HG02623 (cell line): ENCODE data around the gene SFXN5.
A peak's percentile ranks its signal among the peaks of the same experiment; 100 is the strongest.
"Not testable (repeated sequence)": the region's sequence is repeated elsewhere in the genome, so short reads cannot be mapped to it uniquely, and the experiment has no call there.

Experiments
- ATAC-seq: cut with Tn5 transposase; IDR thresholded peaks from one replicate; pipeline ENCODE4 v1.9.1; 2021; ENCODE audit warnings: moderate library complexity; ENCODE audit not compliant: unreplicated experiment

The SFXN5 gene

GRCh38 chr2:73101626-73102256 lies 30.2 kb upstream of the SFXN5 start:
- no peak for ATAC-seq

DNA sequence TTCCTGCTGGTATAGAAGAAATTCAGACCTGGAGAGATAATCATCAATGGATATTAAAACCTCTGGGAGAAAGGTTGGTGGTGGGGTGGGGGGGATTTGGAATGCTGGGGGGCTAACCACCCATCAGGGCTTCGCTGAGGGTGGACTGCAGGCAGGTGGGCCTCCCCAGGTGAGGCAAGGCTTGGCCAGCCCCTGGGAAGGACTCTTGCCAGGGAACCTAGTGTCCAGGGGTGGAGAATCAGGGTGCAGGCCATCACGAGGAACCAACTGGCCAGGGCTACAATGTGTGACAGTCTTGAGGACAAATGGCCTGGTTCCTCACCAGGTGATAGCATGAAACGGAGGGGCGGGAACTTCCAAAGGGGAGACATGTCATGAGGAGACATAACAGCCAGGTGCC lies 29.4 kb upstream of the SFXN5 start:
- no peak for ATAC-seq

DNA sequence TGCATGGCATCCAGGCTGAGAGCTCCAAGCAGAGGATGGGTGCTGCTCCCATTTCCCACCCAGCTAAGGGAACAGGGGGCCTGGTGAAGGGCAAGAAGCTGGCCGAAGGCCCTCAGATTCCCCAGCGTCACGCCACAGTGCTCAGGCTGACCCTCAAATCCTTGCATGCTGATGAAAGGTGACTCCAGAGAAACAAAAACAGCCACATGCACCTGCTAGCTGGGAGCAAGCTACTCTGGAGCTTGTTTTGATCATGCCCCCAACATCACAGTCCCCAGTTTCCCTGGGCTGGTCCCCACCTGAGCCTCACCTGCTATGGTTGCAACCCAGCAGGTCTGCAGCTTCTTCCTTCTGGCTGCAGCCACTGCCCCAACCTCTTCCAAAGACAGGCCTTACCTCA lies 28.0 kb upstream of the SFXN5 start:
- ATAC-seq = no peak

DNA sequence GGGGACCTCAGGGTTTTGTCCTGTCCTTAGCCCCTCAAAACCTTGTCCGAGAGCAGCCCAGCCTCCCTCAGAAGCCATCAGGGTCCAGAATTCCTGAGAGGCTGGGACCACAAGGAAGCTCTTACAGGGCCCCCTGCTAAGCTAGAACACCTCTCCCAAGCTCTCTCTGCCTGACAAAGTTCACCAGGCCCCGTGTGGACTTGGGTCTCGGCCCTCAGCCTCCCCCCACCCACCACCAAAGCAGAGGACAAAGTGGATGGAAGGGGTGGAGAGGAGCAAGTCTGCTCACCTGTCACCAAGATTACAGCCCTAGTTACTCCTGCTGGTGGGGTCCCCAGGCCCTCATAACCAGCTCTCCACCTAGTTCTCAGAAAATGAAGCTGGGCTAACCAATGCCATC lies 24.4 kb upstream of the SFXN5 start:
- no peak for ATAC-seq

- ATAC-seq = not testable (repeated sequence)
Observed at GRCh38 chr2:73093601-73094218, 22.2 kb upstream of the SFXN5 start.

GRCh38 chr2:73092146-73092783 lies 20.8 kb upstream of the SFXN5 start:
- ATAC-seq = no peak

DNA sequence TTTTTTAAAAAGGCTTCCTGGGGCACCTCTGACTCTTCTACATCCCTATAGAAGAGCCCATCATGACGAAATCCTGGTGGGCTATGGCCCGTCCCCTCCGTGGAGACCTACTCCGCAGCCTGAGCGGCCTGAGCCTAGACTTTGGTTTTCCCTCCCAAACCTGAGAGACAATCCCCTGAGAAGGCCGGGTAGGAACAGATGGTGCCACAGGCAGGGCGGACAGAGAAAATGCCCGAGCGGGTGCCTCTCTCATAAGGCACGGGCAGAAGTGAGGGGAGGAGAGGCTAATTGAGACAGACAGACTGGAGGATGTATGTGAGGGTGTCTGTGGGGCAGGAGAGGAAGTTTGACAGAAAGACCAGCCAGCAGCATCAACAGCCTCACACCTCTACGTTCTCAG lies 20.2 kb upstream of the SFXN5 start:
- no peak for ATAC-seq

DNA sequence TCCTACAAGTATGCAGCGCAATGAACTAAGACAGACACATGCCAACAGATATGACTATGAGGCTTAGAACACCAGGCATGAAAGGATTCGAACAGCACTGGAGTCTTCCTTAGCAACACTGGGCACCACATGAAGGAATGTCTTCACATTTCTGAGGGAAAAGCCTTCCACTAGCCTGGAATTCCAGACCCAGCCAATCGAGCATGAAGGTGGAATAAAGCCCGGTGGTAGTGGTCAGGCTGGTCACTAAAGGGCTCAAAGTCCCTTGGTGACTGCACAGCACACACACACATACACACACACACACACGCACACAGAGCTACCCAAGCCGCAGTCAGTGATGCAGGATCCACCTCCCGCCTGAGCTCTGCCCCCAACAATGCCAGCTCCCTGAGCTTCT lies 19.7 kb upstream of the SFXN5 start:
- ATAC-seq = no peak

- no peak for ATAC-seq
Observed at GRCh38 chr2:73089270-73090030, 17.9 kb upstream of the SFXN5 start.

DNA sequence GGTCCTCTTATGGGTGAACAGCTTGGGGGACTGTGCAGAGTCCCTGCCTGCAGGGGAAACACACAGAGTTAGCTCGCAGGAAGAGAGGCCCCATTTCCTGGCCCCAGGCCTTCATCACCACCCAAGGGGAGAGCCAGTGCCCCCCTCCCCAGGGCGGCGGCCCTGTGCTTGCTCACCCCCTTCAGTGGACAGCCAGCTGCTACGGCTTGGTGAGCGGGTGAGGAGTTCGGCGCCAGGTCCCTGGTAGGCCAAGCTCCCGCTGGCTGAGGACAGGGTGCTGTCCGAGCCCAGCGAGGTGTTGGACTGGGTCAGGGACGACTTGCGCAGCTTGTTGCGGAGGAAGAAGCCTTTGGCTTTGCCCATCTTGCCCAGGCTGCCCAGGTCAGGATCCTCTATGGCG lies 17.2 kb upstream of the SFXN5 start:
- ATAC-seq = no peak

DNA sequence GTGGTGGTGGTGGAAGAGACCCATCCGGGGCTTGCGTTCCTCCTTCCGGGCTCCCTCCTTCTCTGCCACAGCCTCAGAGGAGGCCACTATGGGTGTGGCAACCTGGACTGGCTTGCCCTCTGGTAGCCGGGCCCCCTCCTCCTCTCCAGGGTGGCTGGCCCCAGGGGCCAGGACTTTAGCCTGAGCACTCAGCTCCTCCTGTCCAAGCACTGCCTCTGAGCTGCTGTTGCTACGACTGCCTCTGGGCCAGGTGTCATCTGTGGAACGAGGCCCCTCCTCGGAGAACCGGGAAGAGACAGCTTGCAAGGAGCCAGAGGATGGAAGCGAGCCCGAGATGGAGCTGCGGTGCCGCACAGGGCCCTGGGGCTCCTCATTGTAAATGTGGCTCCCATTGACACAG lies 16.7 kb upstream of the SFXN5 start:
- ATAC-seq = no peak

DNA sequence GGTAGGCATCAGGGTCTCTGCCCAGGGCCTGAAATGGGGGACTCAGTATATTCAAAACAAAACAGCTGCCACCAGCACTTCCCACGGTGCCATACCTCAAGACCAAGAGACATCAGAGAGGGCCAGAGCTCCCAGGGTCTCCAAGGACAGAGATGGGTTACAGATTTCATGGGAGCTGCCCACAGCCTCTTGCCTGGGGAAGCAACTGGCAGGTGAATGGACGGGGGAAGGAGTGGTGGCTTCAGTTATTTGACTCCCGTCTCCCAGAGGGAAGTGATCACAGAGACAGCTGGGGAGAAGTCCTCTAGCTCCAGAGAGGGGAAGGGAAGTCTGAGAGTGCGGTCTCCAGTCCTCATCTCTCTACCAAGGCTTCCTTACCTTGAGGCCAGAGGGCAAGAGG lies 15.8 kb upstream of the SFXN5 start:
- no peak for ATAC-seq

- ATAC-seq = peak; percentile 84
Observed at GRCh38 chr2:73085691-73086090, 14.2 kb upstream of the SFXN5 start.

DNA sequence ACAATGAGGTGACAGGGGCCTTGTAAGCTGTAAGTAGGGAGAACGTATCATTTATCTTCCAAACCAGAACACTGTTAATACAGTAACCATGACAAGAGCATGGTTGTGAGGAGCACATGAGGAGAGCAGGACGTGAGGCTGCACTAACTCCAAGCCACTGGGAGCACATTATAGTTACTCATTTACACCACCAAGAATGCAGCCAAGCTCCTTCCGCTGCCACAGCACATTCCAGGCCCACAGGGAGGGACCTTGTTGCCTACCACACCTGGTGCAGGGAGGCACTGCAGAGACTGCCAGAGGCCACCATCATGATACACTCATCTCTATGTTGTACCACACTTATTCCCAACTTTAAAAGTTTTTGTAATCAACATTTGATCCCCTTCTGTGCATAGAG lies 13.5 kb upstream of the SFXN5 start:
- ATAC-seq = no peak

DNA sequence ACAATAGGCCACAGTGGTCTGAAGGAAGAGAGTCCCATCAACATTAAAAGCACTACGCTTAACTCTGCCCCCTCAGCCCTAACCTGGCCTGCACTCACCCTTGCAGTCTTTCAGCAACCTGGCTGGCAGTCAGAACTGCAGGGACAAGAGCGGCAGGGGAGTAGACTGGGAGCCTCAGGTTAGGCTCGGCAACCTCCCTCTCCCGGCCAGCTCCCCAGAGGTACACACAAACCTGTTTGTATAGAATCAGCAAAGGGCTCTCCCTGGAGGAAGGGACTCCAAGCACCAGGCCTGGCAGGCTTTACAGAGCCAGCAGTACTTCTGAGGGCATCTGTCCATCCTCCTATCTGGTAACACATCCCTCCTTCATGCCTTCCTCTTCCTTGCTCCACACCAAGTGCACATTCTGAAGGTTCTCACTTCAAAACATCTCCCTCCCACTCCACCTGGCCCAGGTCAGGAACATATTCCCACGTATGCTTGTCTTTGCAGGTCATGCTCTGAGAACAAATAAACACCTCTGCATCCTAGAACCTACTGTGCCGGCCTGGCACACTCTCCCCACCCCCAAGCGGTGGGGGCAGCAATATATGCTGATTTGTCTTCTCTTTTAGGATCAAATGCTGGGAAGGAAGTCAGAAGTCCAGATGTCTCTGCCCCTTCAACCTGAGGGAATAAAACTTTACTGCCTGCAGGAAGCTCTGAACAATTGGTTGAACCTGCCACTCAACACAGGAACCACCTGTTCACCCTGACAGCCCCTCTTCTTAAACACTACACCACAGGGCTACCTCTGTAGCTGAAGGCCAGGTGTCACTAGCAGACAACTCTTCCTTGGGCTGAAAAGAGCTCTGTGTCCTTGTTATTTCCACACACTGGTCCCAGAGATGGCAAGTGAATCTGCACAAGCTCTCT lies 12.6 kb upstream of the SFXN5 start:
- no peak for ATAC-seq

DNA sequence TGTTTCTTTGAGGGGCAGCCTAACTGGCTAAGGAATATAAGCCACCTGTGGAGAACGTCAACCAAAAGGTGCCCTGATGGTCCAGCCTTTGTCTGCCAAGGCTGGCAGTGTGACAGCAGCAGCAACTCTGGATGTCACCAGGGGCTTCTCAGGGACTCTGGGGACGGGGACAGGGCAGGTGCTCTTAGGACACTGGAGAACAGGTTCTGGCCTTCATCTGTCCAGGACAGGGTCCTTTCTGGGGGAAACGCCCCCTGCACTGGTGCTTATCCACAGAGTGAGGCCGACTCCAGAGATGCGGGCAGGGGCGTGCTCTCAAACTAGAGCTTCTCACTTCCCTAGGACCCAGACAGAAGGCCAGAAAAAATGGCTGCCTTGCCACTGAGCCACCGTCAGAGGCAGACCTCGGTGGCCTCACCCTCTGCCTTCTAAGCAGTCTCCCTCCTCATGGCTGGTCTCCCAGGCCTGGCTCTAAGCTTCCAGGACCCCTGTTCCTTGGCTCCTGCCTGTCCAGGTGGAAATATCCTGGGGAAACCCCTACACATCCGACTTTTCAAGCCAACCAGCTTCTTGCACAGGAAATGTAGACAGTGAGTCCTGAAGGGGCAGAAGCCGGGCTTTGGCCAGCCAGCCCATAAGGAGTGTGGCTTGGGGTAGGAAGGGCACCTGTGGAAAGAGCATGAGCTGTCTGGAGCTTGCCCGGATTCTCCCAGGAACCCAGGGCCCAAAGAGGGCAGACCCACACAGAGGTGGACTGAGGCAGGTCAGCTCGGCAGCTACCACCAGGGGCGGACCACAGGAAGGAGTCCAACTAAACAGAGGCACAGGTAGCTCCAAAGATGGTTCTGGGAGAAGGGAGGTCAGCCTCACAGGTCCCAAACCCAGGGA lies 11.3 kb upstream of the SFXN5 start:
- no peak for ATAC-seq

DNA sequence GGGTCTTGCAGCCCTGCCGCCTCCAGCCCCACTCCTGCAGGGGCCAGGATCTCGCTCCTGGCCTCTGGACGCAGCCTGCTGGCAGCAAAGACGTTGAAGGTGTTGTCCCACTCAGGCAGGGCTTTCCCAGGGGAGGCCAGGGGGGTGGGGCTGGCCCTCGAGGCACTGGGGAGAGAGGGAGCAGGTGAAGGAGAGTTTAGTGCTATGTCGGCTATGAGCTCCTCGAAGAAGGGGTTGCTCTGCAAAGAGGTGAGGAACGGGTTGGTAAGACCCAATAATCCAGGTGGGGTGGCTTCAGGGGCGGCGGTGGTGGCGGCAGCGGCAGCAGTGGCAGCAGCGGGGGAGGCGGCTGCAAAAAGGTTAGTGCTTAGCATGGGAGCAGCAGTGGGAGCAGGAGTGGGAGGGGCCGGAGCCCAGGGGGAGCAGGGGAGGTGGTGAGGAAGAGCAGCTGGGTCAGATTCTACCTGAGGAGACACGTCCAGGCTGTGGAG lies 9.7 kb upstream of the SFXN5 start:
- ATAC-seq = no peak

DNA sequence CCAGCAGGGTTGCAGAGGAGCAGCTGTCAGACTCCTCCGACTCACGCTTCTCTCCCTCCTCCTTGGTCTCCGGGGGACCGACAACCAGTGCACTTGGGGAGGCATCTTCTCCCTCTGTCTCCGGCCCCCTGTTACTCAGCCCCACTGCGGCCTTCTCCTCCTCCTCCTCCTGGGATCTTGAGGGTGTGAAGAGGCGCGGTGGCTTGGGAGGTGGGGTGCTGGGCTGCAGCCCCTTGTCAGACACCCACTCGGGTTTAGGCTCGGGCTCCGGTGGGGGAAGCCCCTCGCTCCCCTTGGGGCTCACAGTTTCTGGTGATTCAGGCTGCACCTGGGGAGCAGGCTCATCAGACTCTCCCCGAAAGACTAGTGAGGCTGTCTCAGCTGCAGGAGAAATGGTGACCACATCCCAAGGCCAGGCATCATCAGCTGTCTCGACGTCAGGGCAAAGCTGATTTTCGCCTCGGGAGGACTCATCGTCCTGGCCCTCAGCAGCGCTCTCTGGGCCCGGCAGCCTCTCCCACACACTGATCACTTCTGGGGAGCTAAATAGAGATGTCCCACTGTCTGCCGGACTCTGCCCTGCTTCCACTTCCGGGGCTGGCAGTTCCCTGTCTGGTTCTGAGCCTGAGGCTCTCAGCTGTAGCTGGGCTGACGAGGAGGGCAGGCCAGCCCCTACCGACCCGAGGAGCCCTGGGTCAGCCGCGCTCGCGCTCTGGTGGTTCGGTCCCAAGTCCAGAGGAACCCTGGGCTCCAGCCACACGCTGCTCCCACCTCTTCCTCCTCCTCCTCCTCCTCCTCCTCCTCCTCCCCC lies 9.0 kb upstream of the SFXN5 start:
- no peak for ATAC-seq

DNA sequence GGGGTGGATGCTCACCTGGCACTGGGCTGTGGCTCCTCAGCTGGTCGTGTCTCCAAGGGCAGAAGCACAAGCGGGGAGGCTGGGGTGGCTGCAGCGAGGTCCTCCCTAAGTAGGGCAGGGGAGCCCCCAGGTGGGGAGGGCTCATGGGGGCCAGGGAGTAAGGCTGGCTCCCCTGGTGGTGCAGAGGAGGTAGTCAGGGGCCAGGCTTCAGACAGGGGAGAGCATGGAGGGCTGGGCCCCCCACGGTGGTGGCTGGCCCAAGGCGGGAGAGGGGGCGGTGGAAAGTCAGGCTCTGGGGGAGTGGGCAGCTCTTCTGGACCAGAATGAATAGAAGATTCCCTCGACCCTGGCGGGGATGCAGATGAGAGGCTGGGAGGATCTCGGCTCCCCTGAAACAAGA lies 8.1 kb upstream of the SFXN5 start:
- ATAC-seq = no peak
